Loucy (cell line): ENCODE results near the gene TCL1A.

Experiments used
- H2AFZ ChIP-seq: fragments of 200-600 bp; sonication (generic); 2 replicates; pipeline ENCODE4 v1.6.0; 2016; ENCODE audit warnings: antibody characterized with exemption, mild to moderate bottlenecking, low read length, moderate library complexity
- H3F3A ChIP-seq: fragments of 200-600 bp; 2 replicates; pipeline ENCODE4 v1.6.0; 2016; ENCODE audit warnings: antibody characterized with exemption, low read depth, mild to moderate bottlenecking
- H3K27me3 ChIP-seq: fragments of 200-600 bp; sonication (generic); 2 replicates; pipeline ENCODE4 v1.6.1; 2014; ENCODE audit warnings: low read length, mild to moderate bottlenecking; ENCODE audit not compliant: insufficient read depth, poor library complexity, severe bottlenecking
- H3K36me3 ChIP-seq: fragments of 200-600 bp; sonication (generic); 2 replicates; pipeline ENCODE4 v1.6.1; 2016; ENCODE audit warnings: low read length; ENCODE audit not compliant: insufficient read depth
- H3K4me1 ChIP-seq: fragments of 200-600 bp; sonication (generic); 2 replicates; pipeline ENCODE4 v1.5.1; 2014; ENCODE audit warnings: low read length, mild to moderate bottlenecking; ENCODE audit not compliant: insufficient read depth, poor library complexity, severe bottlenecking
- H3K4me2 ChIP-seq: fragments of 200-600 bp; sonication (generic); 2 replicates; pipeline ENCODE4 v1.6.0; 2014; ENCODE audit warnings: antibody characterized with exemption, low read length, low read depth, mild to moderate bottlenecking; ENCODE audit not compliant: poor library complexity, severe bottlenecking
- H3K4me3 ChIP-seq: fragments of 200-600 bp; sonication (generic); 2 replicates; pipeline ENCODE4 v1.5.1; 2014; ENCODE audit warnings: low read length, mild to moderate bottlenecking, mixed read lengths; ENCODE audit not compliant: poor library complexity, severe bottlenecking
- H3K79me2 ChIP-seq: fragments of 200-600 bp; sonication (generic); 2 replicates; pipeline ENCODE4 v1.6.1; 2014; ENCODE audit warnings: low read length; ENCODE audit not compliant: insufficient read depth
- H3K9ac ChIP-seq: fragments of 200-600 bp; sonication (generic); 2 replicates; pipeline ENCODE4 v1.6.0; 2014; ENCODE audit warnings: mild to moderate bottlenecking, low read depth, low read length, moderate library complexity; ENCODE audit not compliant: poor library complexity, severe bottlenecking
- H3K9me2 ChIP-seq: fragments of 200-600 bp; sonication (generic); replicated peaks from 2 replicates; pipeline ENCODE4 v1.6.1; 2016; ENCODE audit warnings: low read depth, low read length, mixed read lengths
- H3K9me3 ChIP-seq: fragments of 200-600 bp; sonication (generic); 2 replicates; pipeline ENCODE4 v1.6.1; 2014; ENCODE audit warnings: mild to moderate bottlenecking, antibody characterized with exemption, low read length, low read depth; ENCODE audit not compliant: insufficient read depth
- H4K20me1 ChIP-seq: fragments of 200-600 bp; sonication (generic); 2 replicates; pipeline ENCODE4 v1.6.0; 2014; ENCODE audit warnings: antibody characterized with exemption, low read length, mild to moderate bottlenecking; ENCODE audit not compliant: insufficient read depth, poor library complexity, severe bottlenecking
- EZH2phosphoT487 ChIP-seq: fragments of 200-600 bp; IDR thresholded peaks from 2 replicates; pipeline ENCODE4 v1.6.1; 2018; ENCODE audit warnings: antibody characterized with exemption, mild to moderate bottlenecking, moderate library complexity, borderline replicate concordance
- TF ChIP-seq, protein P1 (sequence below): fragments of 200-600 bp; sonication (generic); conservative IDR thresholded peaks from 2 replicates; pipeline ENCODE4 v1.5.1; 2014; ENCODE audit warnings: mild to moderate bottlenecking, antibody characterized with exemption, low read length

TCL1A gene

DNA sequence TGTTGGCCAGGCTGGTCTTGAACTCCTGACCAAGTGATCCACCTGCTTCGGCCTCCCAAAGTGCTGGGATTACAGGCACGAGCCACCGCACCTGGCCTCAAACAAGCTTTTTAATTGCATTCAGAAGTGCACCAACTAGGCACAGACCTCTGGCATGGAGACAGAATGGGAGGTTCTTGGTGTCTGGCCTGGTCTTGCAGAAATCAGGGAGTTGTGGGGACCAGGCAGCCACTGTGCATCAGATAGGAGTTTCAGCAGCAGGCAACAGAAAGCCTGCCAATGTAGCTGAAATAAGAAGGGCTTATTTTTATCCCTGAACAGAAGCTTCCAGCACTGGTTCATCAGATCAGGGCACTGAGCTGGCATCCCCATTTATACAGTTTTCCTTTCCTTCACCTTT lies 49.9 kb downstream of the TCL1A start:
- Histone ChIP-seq H3K27me3 (no peaks in the 10 kb centered on the region), H3K9ac (no peak overlapping the region), H3K4me3 (no peak overlapping the region), H4K20me1 (no peaks in the 10 kb centered on the region), H2AFZ (no peak overlapping the region), H3F3A (no peaks in the 10 kb centered on the region), H3K9me3 (no peaks in the 10 kb centered on the region), H3K36me3 (no peaks in the 10 kb centered on the region), H3K9me2 (no peaks in the 10 kb centered on the region), H3K4me2 (no peak overlapping the region), H3K4me1 (peaks cover 30% of the 10 kb centered on the region), H3K79me2 (no peaks in the 10 kb centered on the region)
- TF ChIP-seq, protein P1, sequence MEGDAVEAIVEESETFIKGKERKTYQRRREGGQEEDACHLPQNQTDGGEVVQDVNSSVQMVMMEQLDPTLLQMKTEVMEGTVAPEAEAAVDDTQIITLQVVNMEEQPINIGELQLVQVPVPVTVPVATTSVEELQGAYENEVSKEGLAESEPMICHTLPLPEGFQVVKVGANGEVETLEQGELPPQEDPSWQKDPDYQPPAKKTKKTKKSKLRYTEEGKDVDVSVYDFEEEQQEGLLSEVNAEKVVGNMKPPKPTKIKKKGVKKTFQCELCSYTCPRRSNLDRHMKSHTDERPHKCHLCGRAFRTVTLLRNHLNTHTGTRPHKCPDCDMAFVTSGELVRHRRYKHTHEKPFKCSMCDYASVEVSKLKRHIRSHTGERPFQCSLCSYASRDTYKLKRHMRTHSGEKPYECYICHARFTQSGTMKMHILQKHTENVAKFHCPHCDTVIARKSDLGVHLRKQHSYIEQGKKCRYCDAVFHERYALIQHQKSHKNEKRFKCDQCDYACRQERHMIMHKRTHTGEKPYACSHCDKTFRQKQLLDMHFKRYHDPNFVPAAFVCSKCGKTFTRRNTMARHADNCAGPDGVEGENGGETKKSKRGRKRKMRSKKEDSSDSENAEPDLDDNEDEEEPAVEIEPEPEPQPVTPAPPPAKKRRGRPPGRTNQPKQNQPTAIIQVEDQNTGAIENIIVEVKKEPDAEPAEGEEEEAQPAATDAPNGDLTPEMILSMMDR: no peak
- TF ChIP-seq EZH2phosphoT487: no peak

DNA sequence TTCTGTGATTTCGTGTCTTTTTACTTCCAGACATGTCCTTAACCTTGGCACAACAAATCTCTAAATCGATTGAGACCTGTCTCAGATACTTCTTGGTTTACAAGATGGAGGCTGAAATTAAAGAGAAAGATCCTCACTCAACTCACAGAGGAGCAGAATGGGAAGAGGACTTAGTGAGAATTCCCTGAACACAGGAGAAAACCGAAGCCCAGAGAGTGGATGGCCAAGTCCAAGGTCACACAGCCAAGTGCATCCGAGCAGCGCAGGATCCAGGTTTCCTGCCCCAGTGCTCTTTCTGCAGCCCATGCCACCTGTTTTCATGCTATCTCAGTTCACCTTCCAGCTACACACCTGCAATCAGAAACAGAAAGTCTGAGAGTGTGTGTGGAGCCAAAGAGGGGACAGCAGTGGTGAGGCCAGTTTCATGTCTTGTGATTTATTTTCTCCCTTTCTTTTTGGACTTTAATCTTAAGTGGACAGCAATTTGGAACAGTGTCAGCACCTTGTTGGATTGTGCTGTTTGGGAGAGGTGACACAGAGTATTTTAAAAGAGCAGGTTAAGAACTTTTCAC lies 50.6 kb downstream of the TCL1A start:
- Histone ChIP-seq H3K9me2 (no peaks in the 10 kb centered on the region), H3K36me3 (no peaks in the 10 kb centered on the region), H3K4me1 (peaks cover 28% of the 10 kb centered on the region), H3K79me2 (no peaks in the 10 kb centered on the region), H3K27me3 (no peaks in the 10 kb centered on the region), H3K9me3 (no peaks in the 10 kb centered on the region), H3K4me3 (no peak overlapping the region), H3K9ac (no peak overlapping the region), H3F3A (no peaks in the 10 kb centered on the region), H4K20me1 (no peaks in the 10 kb centered on the region), H3K4me2 (no peak overlapping the region), H2AFZ (peak overlapping the region; percentile 24)
- TF ChIP-seq, protein P1: no peak
- TF ChIP-seq EZH2phosphoT487: no peak

DNA sequence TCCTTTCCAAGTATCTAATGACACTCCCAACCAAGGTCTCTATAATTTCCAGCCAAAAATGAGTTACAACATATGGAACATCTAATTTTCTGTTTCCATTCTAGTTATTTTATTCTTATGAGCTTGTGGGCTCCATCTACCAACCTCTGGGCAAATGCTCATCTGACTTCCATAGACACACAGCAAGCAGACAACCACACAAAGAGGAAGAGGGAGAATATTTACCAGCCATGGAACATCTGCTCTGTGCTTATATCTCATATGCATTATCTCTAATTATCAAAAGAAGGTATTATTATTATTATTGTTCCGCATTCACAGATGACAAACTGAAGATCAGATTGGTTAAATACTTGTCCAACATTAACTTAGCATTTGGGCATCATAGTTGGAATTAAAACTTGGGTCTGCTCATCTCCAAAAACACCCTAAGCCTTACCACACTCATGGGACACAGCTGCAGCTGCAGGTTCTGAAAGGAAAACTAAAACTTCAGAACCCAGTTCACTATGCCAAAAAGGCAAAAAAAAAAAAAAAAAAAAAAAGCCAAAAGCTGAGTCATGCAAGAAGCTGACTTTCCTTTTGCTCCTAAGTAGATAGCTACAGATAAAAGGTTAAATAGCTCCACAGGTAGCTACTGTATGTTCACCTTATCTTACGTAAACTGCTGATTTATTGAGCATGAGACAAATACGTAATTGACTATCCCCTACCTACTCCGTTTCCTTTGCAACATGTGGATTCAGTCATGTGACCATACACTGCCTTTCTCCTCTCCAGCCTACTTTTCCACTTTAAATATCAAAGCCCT lies 51.3 kb downstream of the TCL1A start:
- Histone ChIP-seq H3K9ac (no peak overlapping the region), H2AFZ (peak overlapping the region; percentile 24), H3K9me3 (no peaks in the 10 kb centered on the region), H3F3A (no peaks in the 10 kb centered on the region), H3K4me1 (peaks cover 22% of the 10 kb centered on the region), H3K4me2 (no peak overlapping the region), H3K9me2 (no peaks in the 10 kb centered on the region), H3K79me2 (no peaks in the 10 kb centered on the region), H3K36me3 (no peaks in the 10 kb centered on the region), H3K27me3 (no peaks in the 10 kb centered on the region), H3K4me3 (no peak overlapping the region), H4K20me1 (no peaks in the 10 kb centered on the region)
- TF ChIP-seq, protein P1: no peak
- no peak for TF ChIP-seq EZH2phosphoT487
